GM12864 (cell line): ENCODE results near the gene UCMA.

Source experiments
- DNase-seq: peaks from one replicate; pipeline ENCODE4 v3.0.0-alpha.2; 2011; ENCODE audit warnings: low read depth
- H3K4me3 ChIP-seq: 2 replicates; pipeline ENCODE4 v1.5.1; 2011; ENCODE audit warnings: mild to moderate bottlenecking, low read depth, low read length, control low read depth
- CTCF ChIP-seq: IDR thresholded peaks from 2 replicates; pipeline ENCODE4 v1.5.1; 2011; ENCODE audit warnings: low read depth, mild to moderate bottlenecking, moderate library complexity, low read length, control low read depth, inconsistent platforms; ENCODE audit errors: missing control alignments

The UCMA gene

GRCh38 chr10:13206091-13206490, 28.1 kb downstream of the UCMA start:
- no peak for DNase-seq
- H3K4me3 ChIP-seq, result no peak overlapping the region
- TF ChIP-seq CTCF, result no peak

- no peak for DNase-seq
- no peak overlapping the region for H3K4me3 ChIP-seq
- no peak for TF ChIP-seq CTCF
These were observed 33.0 kb downstream of the UCMA start for GRCh38 chr10:13201132-13201531.

GRCh38 chr10:13195016-13195415, 39.2 kb downstream of the UCMA start:
- TF ChIP-seq CTCF, result no peak
- H3K4me3 ChIP-seq, result no peak overlapping the region
- no peak for DNase-seq

GRCh38 chr10:13193637-13194036, 40.5 kb downstream of the UCMA start:
- TF ChIP-seq CTCF, result no peak
- H3K4me3 ChIP-seq, result no peak overlapping the region

GRCh38 chr10:13191362-13191761, 42.8 kb downstream of the UCMA start:
- TF ChIP-seq CTCF, result no peak
- no peak for DNase-seq
- H3K4me3 ChIP-seq, result no peak overlapping the region

More at GRCh38 chr10:13193637-13194036, 40.5 kb downstream of the UCMA start:
- DNase-seq, result no peak

GRCh38 chr10:13190816-13191215, 43.4 kb downstream of the UCMA start:
- TF ChIP-seq CTCF, result no peak
- no peak overlapping the region for H3K4me3 ChIP-seq

GRCh38 chr10:13189961-13190360, 44.2 kb downstream of the UCMA start:
- DNase-seq, result no peak
- TF ChIP-seq CTCF, result no peak

More at GRCh38 chr10:13190816-13191215, 43.4 kb downstream of the UCMA start:
- no peak for DNase-seq

More at GRCh38 chr10:13189961-13190360, 44.2 kb downstream of the UCMA start:
- H3K4me3 ChIP-seq, result no peak overlapping the region
